GM19193 (cell line): ENCODE measurements around the gene SUPT5H.

Source experiments
- POLR2A ChIP-seq: IDR thresholded peaks from 4 replicates; pipeline ENCODE4 v1.6.1; 2011; ENCODE audit not compliant: insufficient read depth, insufficient read length; ENCODE audit errors: extremely low read depth

SUPT5H gene

GRCh38 chr19:39413911-39414608, 31.3 kb upstream of the SUPT5H start:
- TF ChIP-seq POLR2A, result no peak

GRCh38 chr19:39415111-39416046, 30.0 kb upstream of the SUPT5H start:
- no peak for TF ChIP-seq POLR2A

GRCh38 chr19:39416152-39417120, 28.9 kb upstream of the SUPT5H start:
- no peak for TF ChIP-seq POLR2A

GRCh38 chr19:39417463-39418181, 27.8 kb upstream of the SUPT5H start:
- no peak for TF ChIP-seq POLR2A

GRCh38 chr19:39419003-39419402, 26.4 kb upstream of the SUPT5H start:
- no peak for TF ChIP-seq POLR2A

GRCh38 chr19:39420769-39421168, 24.6 kb upstream of the SUPT5H start:
- TF ChIP-seq POLR2A, result no peak

GRCh38 chr19:39422020-39422419, 23.4 kb upstream of the SUPT5H start:
- TF ChIP-seq POLR2A, result no peak

- TF ChIP-seq POLR2A, result no peak
Measured at GRCh38 chr19:39423258-39424086, 21.9 kb upstream of the SUPT5H start.

GRCh38 chr19:39424934-39425333, 20.4 kb upstream of the SUPT5H start:
- TF ChIP-seq POLR2A, result no peak

- TF ChIP-seq POLR2A, result no peak
Measured at GRCh38 chr19:39425744-39426143, 19.6 kb upstream of the SUPT5H start.

- TF ChIP-seq POLR2A, result no peak
Measured at GRCh38 chr19:39426170-39426569, 19.2 kb upstream of the SUPT5H start.

- no peak for TF ChIP-seq POLR2A
Measured at GRCh38 chr19:39427707-39428106, 17.7 kb upstream of the SUPT5H start.
